ENCODE measurements around the gene OR8D2. TPM values are rescaled to one million over a fixed set of nuclear protein-coding genes. Genes with fewer than 3 reads are reported as not detected.

Gene OR8D2
- total RNA-seq (not detected), polyA plus RNA-seq (ENCODE audit: insufficient read depth in 1 of 8, insufficient read length in 8 of 8, low replicate concordance in 1 of 8) (not detected)
- long read RNA-seq, donor 1: 0 reads
- long read RNA-seq, donor 2: 0 reads
- long read RNA-seq, donor 3: 0 reads
- long read RNA-seq, donor 4: 0 reads
- long read RNA-seq, donor 5: 0 reads
- long read RNA-seq, donor 6: 0 reads
- long read RNA-seq, donor 7: 0 reads
- long read RNA-seq, donor 8, partial matches to known transcripts: 0 of 1 reads
- long read RNA-seq, donor 8, other reads (novel, unspliced or antisense): 0 of 1 reads
- long read RNA-seq, donor 9: 0 reads
- long read RNA-seq, donor 10: 0 reads
- long read RNA-seq, donor 11: 0 reads

- DNase-seq: no peak
- H3K4me1 ChIP-seq (ENCODE audit: control insufficient read depth, insufficient read depth, low read length): no peaks in the 10 kb centered on the region
- no peaks in the 10 kb centered on the region for H3K36me3 ChIP-seq (ENCODE audit: control insufficient read depth, insufficient read depth, low read length)
- no peak within 1 kb of the TSS for H3K4me3 ChIP-seq (ENCODE audit: low read length)
- WGBS (ENCODE audit: insufficient coverage): no CpG with 5 or more reads among the region's 1 CpG
- H3K27me3 ChIP-seq (ENCODE audit: control insufficient read depth, insufficient read depth, low read length): no peaks in the 10 kb centered on the region
- H3K27ac ChIP-seq (ENCODE audit: low read length): no peak within 1 kb of the TSS
- H3K9me3 ChIP-seq (replicated peaks; ENCODE audit: control insufficient read depth, low read depth, low read length): no peaks in the 10 kb centered on the region
Observed at GRCh38 chr11:124320097-124320496, at the start of gene OR8D2. OR8D2 (minus strand) TSS chr11:124320197; CDS start chr11:124320197, 0 bp downstream.

- no peaks in the 10 kb centered on the region for H3K4me1 ChIP-seq (ENCODE audit: control insufficient read depth, insufficient read depth, low read length)
- H3K9me3 ChIP-seq (replicated peaks; ENCODE audit: control insufficient read depth, low read depth, low read length): no peaks in the 10 kb centered on the region
- H3K27me3 ChIP-seq (ENCODE audit: control insufficient read depth, insufficient read depth, low read length): no peaks in the 10 kb centered on the region
- WGBS (ENCODE audit: insufficient coverage): no CpG with 5 or more reads among the region's 2 CpGs
- peak; percentile 52 for DNase-seq
- no peak overlapping the region for H3K4me3 ChIP-seq (ENCODE audit: low read length)
- no peak overlapping the region for H3K27ac ChIP-seq (ENCODE audit: low read length)
- H3K36me3 ChIP-seq (ENCODE audit: control insufficient read depth, insufficient read depth, low read length): no peaks in the 10 kb centered on the region
Observed at GRCh38 chr11:124359566-124359965, 39.6 kb upstream of the OR8D2 start.

- Histone ChIP-seq H3K4me3 (ENCODE audit: low read length) (no peak overlapping the region), H3K27me3 (ENCODE audit: control insufficient read depth, insufficient read depth, low read length) (no peaks in the 10 kb centered on the region), H3K9me3 (replicated peaks; ENCODE audit: control insufficient read depth, low read depth, low read length) (no peaks in the 10 kb centered on the region), H3K4me1 (ENCODE audit: control insufficient read depth, insufficient read depth, low read length) (no peaks in the 10 kb centered on the region), H3K36me3 (ENCODE audit: control insufficient read depth, insufficient read depth, low read length) (no peaks in the 10 kb centered on the region), H3K27ac (ENCODE audit: low read length) (no peak overlapping the region)
- no CpG with 5 or more reads among the region's 3 CpGs for WGBS (ENCODE audit: insufficient coverage)
- no peak for DNase-seq
Observed at GRCh38 chr11:124346311-124346955, 26.4 kb upstream of the OR8D2 start.

GRCh38 chr11:124344346-124344745, 24.3 kb upstream of the OR8D2 start:
- no peak overlapping the region for H3K4me3 ChIP-seq (ENCODE audit: low read length)
- H3K4me1 ChIP-seq (ENCODE audit: control insufficient read depth, insufficient read depth, low read length): no peaks in the 10 kb centered on the region
- DNase-seq: no peak
- no peaks in the 10 kb centered on the region for H3K36me3 ChIP-seq (ENCODE audit: control insufficient read depth, insufficient read depth, low read length)
- no peaks in the 10 kb centered on the region for H3K27me3 ChIP-seq (ENCODE audit: control insufficient read depth, insufficient read depth, low read length)
- no peak overlapping the region for H3K27ac ChIP-seq (ENCODE audit: low read length)
- H3K9me3 ChIP-seq (replicated peaks; ENCODE audit: control insufficient read depth, low read depth, low read length): no peaks in the 10 kb centered on the region
- no CpG with 5 or more reads among the region's 5 CpGs for WGBS (ENCODE audit: insufficient coverage)

- Histone ChIP-seq H3K27ac (ENCODE audit: low read length) (no peak overlapping the region), H3K4me3 (ENCODE audit: low read length) (no peak overlapping the region), H3K27me3 (ENCODE audit: control insufficient read depth, insufficient read depth, low read length) (no peaks in the 10 kb centered on the region), H3K4me1 (ENCODE audit: control insufficient read depth, insufficient read depth, low read length) (no peaks in the 10 kb centered on the region), H3K36me3 (ENCODE audit: control insufficient read depth, insufficient read depth, low read length) (no peaks in the 10 kb centered on the region), H3K9me3 (replicated peaks; ENCODE audit: control insufficient read depth, low read depth, low read length) (no peaks in the 10 kb centered on the region)
- 60% methylated on average over 1 of the region's 2 CpGs for WGBS (ENCODE audit: insufficient coverage)
- DNase-seq: no peak
Observed at GRCh38 chr11:124340142-124340447, 20.1 kb upstream of the OR8D2 start.

GRCh38 chr11:124339396-124340141, 19.6 kb upstream of the OR8D2 start:
- WGBS (ENCODE audit: insufficient coverage): no CpG with 5 or more reads among the region's 6 CpGs
- no peak overlapping the region for H3K4me3 ChIP-seq (ENCODE audit: low read length)
- no peaks in the 10 kb centered on the region for H3K4me1 ChIP-seq (ENCODE audit: control insufficient read depth, insufficient read depth, low read length)
- no peaks in the 10 kb centered on the region for H3K36me3 ChIP-seq (ENCODE audit: control insufficient read depth, insufficient read depth, low read length)
- DNase-seq: peak; percentile 18
- no peak overlapping the region for H3K27ac ChIP-seq (ENCODE audit: low read length)
- H3K9me3 ChIP-seq (replicated peaks; ENCODE audit: control insufficient read depth, low read depth, low read length): no peaks in the 10 kb centered on the region
- H3K27me3 ChIP-seq (ENCODE audit: control insufficient read depth, insufficient read depth, low read length): no peaks in the 10 kb centered on the region

- no peaks in the 10 kb centered on the region for H3K36me3 ChIP-seq (ENCODE audit: control insufficient read depth, insufficient read depth, low read length)
- no peaks in the 10 kb centered on the region for H3K9me3 ChIP-seq (replicated peaks; ENCODE audit: control insufficient read depth, low read depth, low read length)
- no peak overlapping the region for H3K27ac ChIP-seq (ENCODE audit: low read length)
- H3K4me1 ChIP-seq (ENCODE audit: control insufficient read depth, insufficient read depth, low read length): no peaks in the 10 kb centered on the region
- no peak overlapping the region for H3K4me3 ChIP-seq (ENCODE audit: low read length)
- H3K27me3 ChIP-seq (ENCODE audit: control insufficient read depth, insufficient read depth, low read length): no peaks in the 10 kb centered on the region
- no peak for DNase-seq
- no CpG with 5 or more reads among the region's 3 CpGs for WGBS (ENCODE audit: insufficient coverage)
Observed at GRCh38 chr11:124331873-124332272, 11.9 kb upstream of the OR8D2 start.

GRCh38 chr11:124329787-124330478, 9.9 kb upstream of the OR8D2 start:
- Histone ChIP-seq H3K27ac (ENCODE audit: low read length) (no peak overlapping the region), H3K4me1 (ENCODE audit: control insufficient read depth, insufficient read depth, low read length) (no peaks in the 10 kb centered on the region), H3K27me3 (ENCODE audit: control insufficient read depth, insufficient read depth, low read length) (no peaks in the 10 kb centered on the region), H3K36me3 (ENCODE audit: control insufficient read depth, insufficient read depth, low read length) (no peaks in the 10 kb centered on the region), H3K4me3 (ENCODE audit: low read length) (no peak overlapping the region), H3K9me3 (replicated peaks; ENCODE audit: control insufficient read depth, low read depth, low read length) (no peaks in the 10 kb centered on the region)
- DNase-seq: peak; percentile 63
- no CpG with 5 or more reads among the region's 2 CpGs for WGBS (ENCODE audit: insufficient coverage)

GRCh38 chr11:124327775-124328174, 7.8 kb upstream of the OR8D2 start:
- Histone ChIP-seq H3K4me3 (ENCODE audit: low read length) (no peak overlapping the region), H3K4me1 (ENCODE audit: control insufficient read depth, insufficient read depth, low read length) (no peaks in the 10 kb centered on the region), H3K9me3 (replicated peaks; ENCODE audit: control insufficient read depth, low read depth, low read length) (no peaks in the 10 kb centered on the region), H3K27ac (ENCODE audit: low read length) (no peak overlapping the region), H3K36me3 (ENCODE audit: control insufficient read depth, insufficient read depth, low read length) (no peaks in the 10 kb centered on the region), H3K27me3 (ENCODE audit: control insufficient read depth, insufficient read depth, low read length) (no peaks in the 10 kb centered on the region)
- WGBS (ENCODE audit: insufficient coverage): no CpG with 5 or more reads among the region's 1 CpG
- no peak for DNase-seq

GRCh38 chr11:124322356-124322755, 2.4 kb upstream of the OR8D2 start:
- no peaks in the 10 kb centered on the region for H3K36me3 ChIP-seq (ENCODE audit: control insufficient read depth, insufficient read depth, low read length)
- no peaks in the 10 kb centered on the region for H3K9me3 ChIP-seq (replicated peaks; ENCODE audit: control insufficient read depth, low read depth, low read length)
- H3K27ac ChIP-seq (ENCODE audit: low read length): no peak overlapping the region
- DNase-seq: no peak
- no peaks in the 10 kb centered on the region for H3K4me1 ChIP-seq (ENCODE audit: control insufficient read depth, insufficient read depth, low read length)
- no peaks in the 10 kb centered on the region for H3K27me3 ChIP-seq (ENCODE audit: control insufficient read depth, insufficient read depth, low read length)
- H3K4me3 ChIP-seq (ENCODE audit: low read length): no peak overlapping the region
- WGBS (ENCODE audit: insufficient coverage): no CpG with 5 or more reads among the region's 1 CpG

All from muscle of leg (tissue), 16 donors.